Esophagus squamous epithelium (tissue), 5 donors: ENCODE results near the gene VGLL4. TPM values are rescaled to one million over a fixed set of nuclear protein-coding genes. Genes with fewer than 3 reads are reported as not detected.
A peak's percentile ranks its signal among the peaks of the same experiment; 100 is the strongest.
"Not testable (repeated sequence)": the region's sequence is repeated elsewhere in the genome, so short reads cannot be mapped to it uniquely, and the experiment has no call there.

Experiments
- DNase-seq: peaks from one replicate; lab custom pipeline; 2025; lab: John Stamatoyannopoulos, UW
- H3K27ac ChIP-seq, 4 donors: fragments of 200-600 bp; sonication (generic); one replicate each; pipeline ENCODE4 v1.5.1; 2016 to 2019; ENCODE audit warnings: mild to moderate bottlenecking in 1 of 4
- H3K27me3 ChIP-seq, 4 donors: fragments of 200-600 bp; sonication (generic); 1 replicate in 3 of 4; 2 replicates in 1 of 4; pipeline versions ENCODE4 v1.5.1 to v1.6.0; 2017 to 2021; ENCODE audit warnings: antibody characterized with exemption in 1 of 4
- H3K36me3 ChIP-seq, 3 donors: fragments of 200-600 bp; sonication (generic); one replicate each; pipeline ENCODE4 v1.5.1; 2016 to 2019
- H3K4me1 ChIP-seq, 3 donors: fragments of 200-600 bp; sonication (generic); one replicate each; pipeline ENCODE4 v1.5.1; 2017 to 2019
- H3K4me3 ChIP-seq, 4 donors: fragments of 200-600 bp; sonication (generic); 1 replicate in 3 of 4; 2 replicates in 1 of 4; pipeline ENCODE4 v1.5.1; 2016 to 2019; ENCODE audit warnings: mild to moderate bottlenecking in 2 of 4, moderate library complexity in 1 of 4
- H3K9me3 ChIP-seq, 3 donors: fragments of 200-600 bp; sonication (generic); one replicate each; pipeline ENCODE4 v1.5.1; 2016 to 2019
- POLR2A ChIP-seq, 4 donors: fragments of 450-650 bp; IDR thresholded peaks; one replicate each; pipeline ENCODE4 v1.6.1; 2017; ENCODE audit warnings: antibody characterized with exemption in 4 of 4, mild to moderate bottlenecking in 4 of 4, moderate library complexity in 3 of 4
- WGBS, 2 donors: methylation state at CpG; one replicate each; pipeline ENCODE4 v1.1.5; 2018; 5-methylcytosine and 5-hydroxymethylcytosine counted together
- intact Hi-C: fragments of 100-400 bp; cut with DNase I; formaldehyde crosslinking; loops from one replicate; pipeline ENCODE4 v1.15.0; 2022
- total RNA-seq, 4 donors: library from RNA; depleted of rRNA; stranded (reverse); fragments of >200 nt; gene quantifications; one replicate each; pipeline ENCODE4 v1.1.0, GENCODE V29; 2016
- TF ChIP-seq, protein P1 (sequence below), 6 experiments: fragments of 450-650 bp in 4 of 6; fragments of 200-600 bp in 2 of 6; sonication (generic) in 2 of 6; IDR thresholded peaks; one replicate each; pipeline ENCODE4 v1.5.1; 2016 to 2019; ENCODE audit warnings: antibody characterized with exemption in 6 of 6, mild to moderate bottlenecking in 4 of 6, moderate library complexity in 4 of 6
- donor health status: DM: yes; HTN: yes; CAD: no.

VGLL4 gene
- total RNA-seq, 4 donors from 2014 or later = 31.8 to 50.0 (median 44.5) TPM

- Histone ChIP-seq H3K27me3 (no peaks in the 10 kb centered on the region), H3K4me1 (peaks cover 0 to 25% (median 0%) of the 10 kb centered on the region in 3 donors), H3K9me3 (no peaks in the 10 kb centered on the region), H3K27ac (no peak overlapping the region), H3K4me3 (no peak overlapping the region), H3K36me3 (peaks cover 0 to 31% (median 0%) of the 10 kb centered on the region in 3 donors)
- intact Hi-C loops = no loop called here
- 79 to 92% methylated on average over 8 of the region's 8 CpGs for WGBS, 2 donors
- TF ChIP-seq POLR2A (IDR thresholded peaks at IDR 0.05) = no peak
- TF ChIP-seq, protein P1, sequence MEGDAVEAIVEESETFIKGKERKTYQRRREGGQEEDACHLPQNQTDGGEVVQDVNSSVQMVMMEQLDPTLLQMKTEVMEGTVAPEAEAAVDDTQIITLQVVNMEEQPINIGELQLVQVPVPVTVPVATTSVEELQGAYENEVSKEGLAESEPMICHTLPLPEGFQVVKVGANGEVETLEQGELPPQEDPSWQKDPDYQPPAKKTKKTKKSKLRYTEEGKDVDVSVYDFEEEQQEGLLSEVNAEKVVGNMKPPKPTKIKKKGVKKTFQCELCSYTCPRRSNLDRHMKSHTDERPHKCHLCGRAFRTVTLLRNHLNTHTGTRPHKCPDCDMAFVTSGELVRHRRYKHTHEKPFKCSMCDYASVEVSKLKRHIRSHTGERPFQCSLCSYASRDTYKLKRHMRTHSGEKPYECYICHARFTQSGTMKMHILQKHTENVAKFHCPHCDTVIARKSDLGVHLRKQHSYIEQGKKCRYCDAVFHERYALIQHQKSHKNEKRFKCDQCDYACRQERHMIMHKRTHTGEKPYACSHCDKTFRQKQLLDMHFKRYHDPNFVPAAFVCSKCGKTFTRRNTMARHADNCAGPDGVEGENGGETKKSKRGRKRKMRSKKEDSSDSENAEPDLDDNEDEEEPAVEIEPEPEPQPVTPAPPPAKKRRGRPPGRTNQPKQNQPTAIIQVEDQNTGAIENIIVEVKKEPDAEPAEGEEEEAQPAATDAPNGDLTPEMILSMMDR (IDR thresholded peaks at IDR 0.05) = no peak
- no peak for DNase-seq
Observed at GRCh38 chr3:11689749-11690148, 46.0 kb upstream of the VGLL4 start.

DNA sequence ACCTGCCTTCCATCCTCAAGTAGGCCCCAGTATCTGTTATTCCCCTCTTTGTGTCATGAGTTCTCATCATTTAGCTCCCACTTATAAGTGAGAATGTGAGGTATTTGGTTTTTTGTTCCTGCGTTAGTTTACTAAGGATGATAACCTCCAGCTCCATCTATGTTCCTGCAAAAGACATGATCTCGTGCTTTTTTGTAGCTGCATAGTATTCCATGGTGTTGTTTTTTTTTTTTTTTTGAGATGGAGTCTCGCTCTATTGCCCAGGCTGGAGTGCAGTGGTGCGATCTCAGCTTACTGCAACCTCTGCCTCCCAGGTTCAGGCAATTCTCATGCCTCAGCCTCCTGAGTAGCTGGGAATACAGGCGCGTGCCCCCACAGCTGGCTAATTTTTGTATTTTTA lies 41.3 kb upstream of the VGLL4 start:
- H3K27ac ChIP-seq, intact Hi-C loops, DNase-seq, H3K4me1 ChIP-seq, H3K9me3 ChIP-seq, H3K27me3 ChIP-seq, H3K4me3 ChIP-seq: not testable (repeated sequence)
- 95 to 98% methylated on average over 6 of the region's 6 CpGs for WGBS, 2 donors
- peaks cover 0 to 25% (median 4%) of the 10 kb centered on the region in 3 donors for H3K36me3 ChIP-seq

- WGBS, 2 donors = 81% methylated on average over 11 of the region's 14 CpGs
- Histone ChIP-seq H3K27me3 (no peaks in the 10 kb centered on the region), H3K27ac (no peak overlapping the region), H3K4me3 (no peak overlapping the region), H3K4me1 (no peaks in the 10 kb centered on the region), H3K36me3 (peaks cover 0 to 36% (median 4%) of the 10 kb centered on the region in 3 donors), H3K9me3 (no peaks in the 10 kb centered on the region)
- intact Hi-C loops = no loop called here
- no peak for DNase-seq
- no peak for TF ChIP-seq POLR2A (IDR thresholded peaks at IDR 0.05)
Observed at GRCh38 chr3:11680509-11680908, 36.8 kb upstream of the VGLL4 start.

- Histone ChIP-seq H3K27ac (no peak overlapping the region), H3K4me3 (no peak overlapping the region), H3K36me3 (peaks cover 0 to 36% (median 4%) of the 10 kb centered on the region in 3 donors), H3K9me3 (no peaks in the 10 kb centered on the region), H3K4me1 (no peaks in the 10 kb centered on the region), H3K27me3 (no peaks in the 10 kb centered on the region)
- no peak for TF ChIP-seq POLR2A (IDR thresholded peaks at IDR 0.05)
- TF ChIP-seq, protein P1 (IDR thresholded peaks at IDR 0.05) = no peak
- intact Hi-C loops = no loop called here
- WGBS, 2 donors = 87 to 93% methylated on average over 5 of the region's 5 CpGs
- no peak for DNase-seq
Observed at GRCh38 chr3:11679964-11680363, 36.2 kb upstream of the VGLL4 start.

- no peak overlapping the region for H3K27ac ChIP-seq
- H3K4me1 ChIP-seq = peaks cover 0 to 41% (median 13%) of the 10 kb centered on the region in 3 donors
- WGBS, 2 donors = 69 to 75% methylated on average over 3 of the region's 3 CpGs
- intact Hi-C loops = no loop called here
- no peaks in the 10 kb centered on the region for H3K27me3 ChIP-seq
- H3K4me3 ChIP-seq = no peak overlapping the region
- TF ChIP-seq, protein P1 (IDR thresholded peaks at IDR 0.05) = no peak
- TF ChIP-seq POLR2A (IDR thresholded peaks at IDR 0.05) = no peak
- DNase-seq = no peak
- H3K9me3 ChIP-seq = no peaks in the 10 kb centered on the region
- no peaks in the 10 kb centered on the region for H3K36me3 ChIP-seq
Observed at GRCh38 chr3:11672363-11672762, 28.6 kb upstream of the VGLL4 start.

DNA sequence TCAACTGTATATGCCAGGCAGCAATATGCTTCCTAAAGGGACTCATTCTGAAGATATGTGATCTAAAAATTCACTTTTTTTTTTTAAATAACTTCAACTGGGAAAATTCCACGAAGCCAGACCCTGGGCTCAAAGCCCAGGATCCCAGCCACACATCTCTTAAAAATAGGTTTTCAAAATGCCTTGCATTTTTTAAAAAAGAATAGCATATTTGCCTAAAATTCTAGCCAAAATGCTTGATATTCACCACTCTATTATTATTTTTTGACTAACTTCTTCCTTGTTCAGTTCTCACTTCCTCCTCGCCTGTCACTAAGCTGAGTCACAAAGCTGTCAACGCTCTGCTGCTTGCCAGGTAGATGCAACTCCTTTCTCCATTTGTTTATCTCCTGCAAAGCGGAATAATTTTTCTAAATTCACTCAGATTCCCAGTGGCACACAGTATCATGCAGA lies 28.0 kb upstream of the VGLL4 start:
- Histone ChIP-seq H3K9me3 (no peaks in the 10 kb centered on the region), H3K27ac (peak overlapping the region in 3 of 4 donors; percentile 24 to 39 (median 34)), H3K27me3 (no peaks in the 10 kb centered on the region), H3K4me3 (no peak overlapping the region), H3K4me1 (peaks cover 0 to 41% (median 13%) of the 10 kb centered on the region in 3 donors), H3K36me3 (no peaks in the 10 kb centered on the region)
- DNase-seq = no peak
- intact Hi-C loops = no loop called here
- TF ChIP-seq, protein P1 (IDR thresholded peaks at IDR 0.05) = no peak
- no peak for TF ChIP-seq POLR2A (IDR thresholded peaks at IDR 0.05)
- 28 to 30% methylated on average over 4 of the region's 4 CpGs for WGBS, 2 donors
